Fibroblast of lung (primary cell): Measurements from ENCODE around the gene FCHO2. TPM values are rescaled to one million over a fixed set of nuclear protein-coding genes. Genes with fewer than 3 reads are reported as not detected.

Experiments used
- DNase-seq, 2 donors: peaks; one replicate each; pipeline versions ENCODE4 v3.0.0 to v3.0.0-alpha.2; 2010; ENCODE audit warnings: low read depth in 2 of 2
- H2AFZ ChIP-seq: 2 replicates; pipeline ENCODE4 v1.5.1; 2012; ENCODE audit warnings: low read length, control low read depth, inconsistent platforms
- H3K27ac ChIP-seq: 2 replicates; pipeline ENCODE4 v1.5.1; 2011; ENCODE audit warnings: low read length, control low read depth; ENCODE audit not compliant: insufficient read depth
- H3K27me3 ChIP-seq: 2 replicates; pipeline ENCODE4 v1.5.1; 2011; ENCODE audit warnings: mild to moderate bottlenecking, low read length; ENCODE audit not compliant: control insufficient read depth, insufficient read depth
- H3K36me3 ChIP-seq: 2 replicates; pipeline ENCODE4 v1.5.1; 2011; ENCODE audit warnings: low read length; ENCODE audit not compliant: control insufficient read depth, insufficient read depth
- H3K4me1 ChIP-seq: 2 replicates; pipeline ENCODE4 v1.5.1; 2011; ENCODE audit warnings: low read length; ENCODE audit not compliant: control insufficient read depth, insufficient read depth; ENCODE audit errors: extremely low read depth
- H3K4me2 ChIP-seq: 2 replicates; pipeline ENCODE4 v1.5.1; 2011; ENCODE audit warnings: low read length, control low read depth; ENCODE audit not compliant: insufficient read depth; ENCODE audit errors: extremely low read depth
- H3K4me3 ChIP-seq, 4 experiments: fragments of 200-600 bp in 1 of 4; sonication (generic) in 1 of 4; replicated peaks in 1 of 4; 2 replicates each; pipeline ENCODE4 v1.5.1; 2011 to 2016; ENCODE audit warnings: low read length in 4 of 4, low read depth in 3 of 4, mild to moderate bottlenecking in 3 of 4, control low read depth in 2 of 4, inconsistent platforms in 1 of 4, mixed read lengths in 1 of 4; ENCODE audit not compliant: insufficient read depth in 1 of 4; ENCODE audit errors: control extremely low read depth in 1 of 4
- H3K79me2 ChIP-seq: 2 replicates; pipeline ENCODE4 v1.5.1; 2012; ENCODE audit warnings: mild to moderate bottlenecking, low read length, inconsistent platforms; ENCODE audit not compliant: control insufficient read depth, insufficient read depth
- H3K9ac ChIP-seq: 2 replicates; pipeline ENCODE4 v1.5.1; 2011; ENCODE audit warnings: mild to moderate bottlenecking, low read length, control low read depth; ENCODE audit not compliant: insufficient read depth
- H3K9me3 ChIP-seq: 2 replicates; pipeline ENCODE4 v1.5.1; 2012; ENCODE audit warnings: low read depth, low read length; ENCODE audit not compliant: control insufficient read depth, insufficient read depth
- H4K20me1 ChIP-seq: 2 replicates; pipeline ENCODE4 v1.5.1; 2011; ENCODE audit warnings: low read length; ENCODE audit not compliant: control insufficient read depth, insufficient read depth; ENCODE audit errors: extremely low read depth
- EZH2 ChIP-seq: IDR thresholded peaks from 2 replicates; pipeline ENCODE4 v1.5.1; 2012; ENCODE audit warnings: low read length, control low read depth, mild to moderate bottlenecking; ENCODE audit errors: missing control alignments
- polyA plus RNA-seq, 2 donors: library from polyadenylated mRNA; depleted of rRNA in 1 of 2; stranded (reverse) in 1 of 2; unstranded in 1 of 2; fragments of >200 nt; gene quantifications; 2 replicates each; pipeline ENCODE4 v1.2.1, GENCODE V29; 2011 to 2012; ENCODE audit warnings: missing spikeins in 1 of 2
- total RNA-seq: library from RNA; depleted of rRNA; stranded (reverse); fragments of >200 nt; gene quantifications from 2 replicates; pipeline ENCODE4 v1.2.1, GENCODE V29; 2014
- TF ChIP-seq, protein P1 (sequence below), 2 donors: IDR thresholded peaks in 1 of 2; conservative IDR thresholded peaks in 1 of 2; 1 replicate in 1 of 2; 2 replicates in 1 of 2; pipeline ENCODE4 v1.5.1; 2011 to 2012; ENCODE audit warnings: low read length in 2 of 2, control low read depth in 1 of 2, inconsistent platforms in 1 of 2, low read depth in 1 of 2, mild to moderate bottlenecking in 1 of 2

Gene FCHO2
- total and polyA plus RNA-seq, 2 donors (not counting 1 experiment from before 2014, with no cell fraction given) = 11.3 to 19.2 TPM

DNA sequence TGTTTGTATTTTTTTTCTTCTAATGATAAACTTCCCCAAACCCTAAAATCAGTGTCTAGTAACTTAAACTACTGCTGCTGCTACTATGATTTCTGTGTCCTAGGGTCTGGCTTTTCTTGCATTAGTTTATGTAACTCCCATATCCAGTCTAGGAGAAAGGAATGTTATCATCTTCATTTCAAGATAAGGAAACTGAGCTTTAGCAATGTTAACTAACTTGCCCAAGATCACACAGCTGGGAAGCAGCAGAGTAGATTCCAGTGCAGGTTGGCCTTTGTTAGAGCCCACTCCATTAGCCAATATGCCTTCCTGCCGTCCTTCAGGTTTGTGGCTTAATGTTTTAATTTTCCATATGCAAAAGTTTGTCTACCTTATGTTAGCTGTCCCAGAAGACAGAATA lies 175.0 kb downstream of the FCHO2 start:
- Histone ChIP-seq H3K9me3 (no peaks in the 10 kb centered on the region), H3K27me3 (no peaks in the 10 kb centered on the region), H3K4me1 (no peaks in the 10 kb centered on the region), H3K4me3 (no peak overlapping the region), H4K20me1 (no peaks in the 10 kb centered on the region), H3K4me2 (no peak overlapping the region), H2AFZ (no peak overlapping the region), H3K36me3 (no peaks in the 10 kb centered on the region), H3K9ac (no peak overlapping the region), H3K27ac (no peak overlapping the region), H3K79me2 (no peaks in the 10 kb centered on the region)
- TF ChIP-seq EZH2 = no peak
- TF ChIP-seq, protein P1, sequence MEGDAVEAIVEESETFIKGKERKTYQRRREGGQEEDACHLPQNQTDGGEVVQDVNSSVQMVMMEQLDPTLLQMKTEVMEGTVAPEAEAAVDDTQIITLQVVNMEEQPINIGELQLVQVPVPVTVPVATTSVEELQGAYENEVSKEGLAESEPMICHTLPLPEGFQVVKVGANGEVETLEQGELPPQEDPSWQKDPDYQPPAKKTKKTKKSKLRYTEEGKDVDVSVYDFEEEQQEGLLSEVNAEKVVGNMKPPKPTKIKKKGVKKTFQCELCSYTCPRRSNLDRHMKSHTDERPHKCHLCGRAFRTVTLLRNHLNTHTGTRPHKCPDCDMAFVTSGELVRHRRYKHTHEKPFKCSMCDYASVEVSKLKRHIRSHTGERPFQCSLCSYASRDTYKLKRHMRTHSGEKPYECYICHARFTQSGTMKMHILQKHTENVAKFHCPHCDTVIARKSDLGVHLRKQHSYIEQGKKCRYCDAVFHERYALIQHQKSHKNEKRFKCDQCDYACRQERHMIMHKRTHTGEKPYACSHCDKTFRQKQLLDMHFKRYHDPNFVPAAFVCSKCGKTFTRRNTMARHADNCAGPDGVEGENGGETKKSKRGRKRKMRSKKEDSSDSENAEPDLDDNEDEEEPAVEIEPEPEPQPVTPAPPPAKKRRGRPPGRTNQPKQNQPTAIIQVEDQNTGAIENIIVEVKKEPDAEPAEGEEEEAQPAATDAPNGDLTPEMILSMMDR (conservative IDR thresholded peaks at IDR 0.05 in 1 of 2, IDR thresholded peaks at IDR 0.05 in 1 of 2; ENCODE audit: low read depth in 1 of 2, low read length in 2 of 2) = no peak
- no peak for DNase-seq

DNA sequence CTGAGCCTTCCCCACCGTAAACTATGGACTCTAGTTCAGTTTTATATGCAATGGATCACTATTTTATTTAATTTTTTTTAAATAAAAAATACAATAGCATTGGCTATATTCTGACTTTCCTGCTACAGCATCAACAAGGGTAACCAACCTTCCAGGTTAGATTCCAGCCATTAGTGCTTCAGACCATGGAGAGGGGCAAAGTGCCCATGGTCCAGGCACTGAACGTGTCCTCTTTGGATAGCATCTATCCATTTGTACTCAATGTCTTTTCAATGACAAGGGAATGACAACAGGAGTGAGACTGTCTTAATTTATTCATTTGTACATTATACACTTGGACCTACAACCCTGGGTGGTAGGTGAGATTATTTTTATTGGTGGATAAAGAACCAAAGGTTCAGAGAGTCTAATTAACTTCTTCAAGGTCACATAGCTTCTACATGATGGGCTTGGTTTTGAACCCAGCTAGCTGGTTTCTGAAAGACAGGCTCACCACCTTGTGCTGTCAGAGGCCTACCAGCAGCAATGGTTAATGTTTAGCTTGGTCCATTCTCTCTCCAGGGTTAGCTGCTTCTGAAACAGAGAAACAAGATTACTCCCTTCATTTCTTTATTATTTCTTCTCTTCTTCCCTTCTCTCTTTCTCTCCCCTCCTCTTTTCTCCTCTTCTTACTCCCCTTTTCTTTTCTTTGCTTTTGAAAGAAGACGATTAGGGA lies 176.0 kb downstream of the FCHO2 start:
- H3K9me3 ChIP-seq = no peaks in the 10 kb centered on the region
- no peaks in the 10 kb centered on the region for H3K36me3 ChIP-seq
- no peak for DNase-seq
- no peak overlapping the region for H3K27ac ChIP-seq
- no peak for TF ChIP-seq EZH2
- TF ChIP-seq, protein P1 (conservative IDR thresholded peaks at IDR 0.05 in 1 of 2, IDR thresholded peaks at IDR 0.05 in 1 of 2; ENCODE audit: low read depth in 1 of 2, low read length in 2 of 2) = no peak
- no peak overlapping the region for H2AFZ ChIP-seq
- H3K4me3 ChIP-seq = no peak overlapping the region
- H3K79me2 ChIP-seq = no peaks in the 10 kb centered on the region
- no peak overlapping the region for H3K9ac ChIP-seq
- no peaks in the 10 kb centered on the region for H4K20me1 ChIP-seq
- H3K4me2 ChIP-seq = no peak overlapping the region
- H3K4me1 ChIP-seq = peaks cover 4% of the 10 kb centered on the region
- no peaks in the 10 kb centered on the region for H3K27me3 ChIP-seq

DNA sequence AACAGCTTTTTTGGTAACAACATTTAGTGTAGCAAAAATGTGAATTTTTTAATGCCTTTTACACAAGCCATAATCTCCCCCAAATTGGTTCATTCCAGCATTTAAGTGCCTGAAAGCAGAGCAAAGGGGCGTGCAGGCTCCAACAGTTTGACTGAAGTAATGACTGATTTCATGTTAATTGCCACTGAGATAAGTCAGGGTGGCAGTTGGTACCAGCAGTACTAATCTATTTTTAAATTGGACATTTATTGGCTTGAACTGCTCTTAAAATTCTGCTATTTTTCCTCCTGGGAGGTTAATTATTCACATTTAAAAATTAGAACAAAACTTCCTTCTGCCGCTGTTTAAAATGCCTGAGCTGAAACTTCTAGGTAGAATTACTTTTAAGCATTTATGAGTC lies 176.9 kb downstream of the FCHO2 start:
- H3K4me2 ChIP-seq = no peak overlapping the region
- peaks cover 4% of the 10 kb centered on the region for H3K4me1 ChIP-seq
- H3K9me3 ChIP-seq = no peaks in the 10 kb centered on the region
- H2AFZ ChIP-seq = no peak overlapping the region
- H3K4me3 ChIP-seq = no peak overlapping the region
- H3K9ac ChIP-seq = no peak overlapping the region
- TF ChIP-seq, protein P1 (conservative IDR thresholded peaks at IDR 0.05 in 1 of 2, IDR thresholded peaks at IDR 0.05 in 1 of 2; ENCODE audit: low read depth in 1 of 2, low read length in 2 of 2) = no peak
- TF ChIP-seq EZH2 = no peak
- no peak for DNase-seq
- no peak overlapping the region for H3K27ac ChIP-seq
- H3K36me3 ChIP-seq = no peaks in the 10 kb centered on the region
- no peaks in the 10 kb centered on the region for H4K20me1 ChIP-seq
- no peaks in the 10 kb centered on the region for H3K79me2 ChIP-seq
- H3K27me3 ChIP-seq = no peaks in the 10 kb centered on the region
